Osteocyte (in vitro differentiated cells): ENCODE results near the gene SDC4. TPM values are rescaled to one million over a fixed set of nuclear protein-coding genes. Genes with fewer than 3 reads are reported as not detected.

Experiments used
- DNase-seq: peaks from one replicate; pipeline ENCODE4 v3.0.0; 2021; ENCODE audit warnings: mixed read lengths; ENCODE audit not compliant: unreplicated experiment; ENCODE audit errors: extremely low spot score
- H3K27ac Mint-ChIP-seq: one replicate; pipeline ENCODE4 v1.8.0; 2021; ENCODE audit warnings: mild to moderate bottlenecking, mixed read lengths; ENCODE audit not compliant: unreplicated experiment
- H3K27me3 Mint-ChIP-seq: one replicate; pipeline ENCODE4 v1.8.0; 2021; ENCODE audit warnings: mixed read lengths; ENCODE audit not compliant: unreplicated experiment
- H3K36me3 Mint-ChIP-seq: one replicate; pipeline ENCODE4 v1.8.0; 2021; ENCODE audit warnings: mixed read lengths; ENCODE audit not compliant: unreplicated experiment
- H3K4me1 Mint-ChIP-seq: one replicate; pipeline ENCODE4 v1.8.0; 2021; ENCODE audit warnings: mixed read lengths; ENCODE audit not compliant: unreplicated experiment
- H3K4me3 Mint-ChIP-seq: one replicate; pipeline ENCODE4 v1.8.0; 2021; ENCODE audit warnings: mild to moderate bottlenecking, moderate library complexity, mixed read lengths; ENCODE audit not compliant: unreplicated experiment
- H3K9me3 Mint-ChIP-seq: one replicate; pipeline ENCODE4 v1.8.0; 2021; ENCODE audit warnings: mixed read lengths; ENCODE audit not compliant: unreplicated experiment
- total RNA-seq: library from RNA; stranded (reverse); gene quantifications from 2 replicates; pipeline ENCODE4 v1.2.1, GENCODE V29; 2021
- TF ChIP-seq, protein P1 (sequence below): fragments of 200-600 bp; sonication (generic); IDR thresholded peaks from 2 replicates; pipeline ENCODE4 v1.5.0; 2021; ENCODE audit warnings: antibody characterized with exemption, mild to moderate bottlenecking, moderate library complexity

Gene SDC4
- total RNA-seq, 1 donor from 2014 or later, result 31.5 TPM

DNA sequence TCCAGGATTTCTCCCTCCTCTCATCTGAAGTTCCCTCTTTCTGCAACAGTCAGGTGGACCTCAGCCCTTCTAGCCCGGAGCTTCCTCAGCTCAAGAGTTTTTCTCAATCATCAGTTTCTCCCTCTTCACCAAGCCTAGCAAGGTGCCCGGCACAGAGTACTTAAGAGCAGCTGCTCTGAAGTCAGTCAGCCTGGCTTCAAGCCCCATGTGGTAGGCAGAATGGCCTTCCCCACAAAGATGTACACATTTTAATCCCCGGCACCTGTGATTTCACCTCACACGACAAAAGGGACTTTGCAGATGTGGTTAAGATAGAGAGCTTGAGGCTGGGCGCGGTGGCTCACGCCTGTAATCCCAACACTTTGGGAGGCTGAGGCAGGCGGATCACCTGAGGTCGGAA, 56.7 kb downstream of the SDC4 start:
- H3K36me3 Mint-ChIP-seq, result no peaks in the 10 kb centered on the region
- H3K4me1 Mint-ChIP-seq, result peaks cover 7% of the 10 kb centered on the region
- H3K27me3 Mint-ChIP-seq, result peaks cover 19% of the 10 kb centered on the region
- TF ChIP-seq, protein P1, sequence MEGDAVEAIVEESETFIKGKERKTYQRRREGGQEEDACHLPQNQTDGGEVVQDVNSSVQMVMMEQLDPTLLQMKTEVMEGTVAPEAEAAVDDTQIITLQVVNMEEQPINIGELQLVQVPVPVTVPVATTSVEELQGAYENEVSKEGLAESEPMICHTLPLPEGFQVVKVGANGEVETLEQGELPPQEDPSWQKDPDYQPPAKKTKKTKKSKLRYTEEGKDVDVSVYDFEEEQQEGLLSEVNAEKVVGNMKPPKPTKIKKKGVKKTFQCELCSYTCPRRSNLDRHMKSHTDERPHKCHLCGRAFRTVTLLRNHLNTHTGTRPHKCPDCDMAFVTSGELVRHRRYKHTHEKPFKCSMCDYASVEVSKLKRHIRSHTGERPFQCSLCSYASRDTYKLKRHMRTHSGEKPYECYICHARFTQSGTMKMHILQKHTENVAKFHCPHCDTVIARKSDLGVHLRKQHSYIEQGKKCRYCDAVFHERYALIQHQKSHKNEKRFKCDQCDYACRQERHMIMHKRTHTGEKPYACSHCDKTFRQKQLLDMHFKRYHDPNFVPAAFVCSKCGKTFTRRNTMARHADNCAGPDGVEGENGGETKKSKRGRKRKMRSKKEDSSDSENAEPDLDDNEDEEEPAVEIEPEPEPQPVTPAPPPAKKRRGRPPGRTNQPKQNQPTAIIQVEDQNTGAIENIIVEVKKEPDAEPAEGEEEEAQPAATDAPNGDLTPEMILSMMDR, result no peak
- DNase-seq, result no peak
- H3K9me3 Mint-ChIP-seq, result no peaks in the 10 kb centered on the region
- no peak overlapping the region for H3K4me3 Mint-ChIP-seq
- H3K27ac Mint-ChIP-seq, result no peak overlapping the region

DNA sequence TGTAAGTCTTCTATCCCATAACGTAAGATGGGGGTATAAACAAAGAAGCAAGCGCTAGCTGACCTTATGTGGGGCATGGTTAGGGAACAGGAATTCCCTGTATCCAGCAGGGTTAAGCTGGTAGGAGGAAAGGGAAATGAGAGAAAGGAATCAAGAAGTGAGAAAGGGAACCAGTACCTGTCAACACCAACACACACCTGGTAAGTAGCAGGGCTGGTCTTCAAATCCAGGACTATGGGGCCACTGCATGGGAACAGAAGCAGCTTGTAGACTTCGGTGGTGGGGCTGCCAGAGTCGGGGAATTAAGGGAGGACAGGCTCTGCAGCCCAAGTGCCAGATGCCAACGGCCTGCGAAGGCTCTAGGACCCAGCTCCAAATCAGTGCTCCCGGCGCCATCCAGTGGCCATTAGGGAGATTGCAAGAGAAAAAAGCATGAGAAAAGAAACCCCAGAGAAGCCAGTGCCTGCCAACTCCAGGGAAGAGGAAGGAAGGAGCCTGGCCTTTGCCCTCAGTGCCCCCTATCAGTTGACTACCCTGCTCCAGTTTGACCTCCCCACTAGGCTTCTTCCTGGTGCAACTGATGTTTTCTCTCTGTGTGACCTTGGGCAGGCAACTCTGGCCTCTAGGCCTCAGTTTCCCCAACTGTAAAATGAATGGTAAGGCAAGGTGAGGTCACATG, 57.4 kb downstream of the SDC4 start:
- TF ChIP-seq, protein P1, result peak; percentile 87
- H3K4me3 Mint-ChIP-seq, result no peak overlapping the region
- DNase-seq, result peak; percentile 91
- peaks cover 17% of the 10 kb centered on the region for H3K27me3 Mint-ChIP-seq
- H3K4me1 Mint-ChIP-seq, result peaks cover 7% of the 10 kb centered on the region
- H3K27ac Mint-ChIP-seq, result no peak overlapping the region
- H3K9me3 Mint-ChIP-seq, result no peaks in the 10 kb centered on the region
- no peaks in the 10 kb centered on the region for H3K36me3 Mint-ChIP-seq

DNA sequence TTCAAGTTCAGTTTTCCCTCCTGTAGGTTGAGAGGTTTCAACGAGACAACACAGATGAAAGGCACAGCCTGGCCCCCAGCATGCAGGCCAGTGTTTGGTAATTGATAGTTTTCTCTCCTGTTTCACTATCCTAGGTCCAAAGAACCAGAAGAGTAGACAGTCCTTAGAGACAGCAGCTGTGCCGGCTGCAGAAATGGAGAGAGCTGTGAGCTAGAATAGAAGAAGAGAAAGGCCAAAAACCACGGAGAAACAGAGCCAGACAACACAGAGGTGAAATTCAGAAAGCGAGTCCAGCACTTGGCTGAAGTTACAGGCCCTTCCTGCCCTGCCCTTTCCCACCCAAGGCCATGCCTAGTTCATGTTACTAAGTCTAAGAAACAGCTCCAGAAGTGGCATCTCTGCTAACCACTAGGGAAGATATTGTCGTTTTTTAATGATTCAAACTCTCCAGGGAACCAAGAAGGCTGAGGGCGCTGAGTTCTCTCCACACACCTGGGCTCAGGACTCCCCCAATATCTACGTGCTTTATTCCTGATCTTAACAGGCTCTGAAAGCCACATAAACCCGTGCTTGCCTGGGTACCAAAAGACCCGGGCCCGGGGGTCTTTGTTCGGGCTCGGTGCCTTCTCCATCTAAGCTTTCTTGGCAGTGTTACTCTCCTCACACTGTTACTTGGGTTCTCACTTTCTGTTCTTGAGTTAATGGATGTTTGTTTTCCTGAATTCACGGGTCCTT, 58.1 kb downstream of the SDC4 start:
- Mint-ChIP-seq H3K36me3 (no peaks in the 10 kb centered on the region), H3K27ac (no peak overlapping the region), H3K4me1 (peaks cover 7% of the 10 kb centered on the region), H3K9me3 (no peaks in the 10 kb centered on the region), H3K4me3 (no peak overlapping the region), H3K27me3 (peaks cover 22% of the 10 kb centered on the region)
- DNase-seq, result no peak
- TF ChIP-seq, protein P1, result no peak

DNA sequence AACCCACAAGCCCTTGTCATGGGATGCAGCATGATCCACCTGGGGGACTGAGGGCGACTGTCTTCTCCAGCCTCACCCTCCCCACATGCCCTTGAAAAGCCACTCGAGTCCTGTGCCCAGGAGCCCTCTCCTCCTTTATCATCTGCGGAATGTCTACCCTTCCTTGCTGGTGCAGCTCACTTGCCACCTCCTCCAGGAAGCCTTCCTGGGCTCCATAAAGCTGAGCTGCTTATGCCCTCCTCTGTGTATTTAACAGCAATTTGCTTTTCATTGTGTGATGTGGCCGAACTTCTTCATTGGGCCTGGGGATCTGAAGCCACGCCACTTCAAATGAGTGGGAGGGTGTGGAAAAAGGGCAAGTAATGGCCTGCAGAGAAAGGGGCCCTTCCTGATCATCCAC, 59.4 kb downstream of the SDC4 start:
- TF ChIP-seq, protein P1, result no peak
- H3K4me3 Mint-ChIP-seq, result no peak overlapping the region
- peaks cover 31% of the 10 kb centered on the region for H3K27me3 Mint-ChIP-seq
- H3K9me3 Mint-ChIP-seq, result no peaks in the 10 kb centered on the region
- no peak overlapping the region for H3K27ac Mint-ChIP-seq
- no peak for DNase-seq
- H3K36me3 Mint-ChIP-seq, result no peaks in the 10 kb centered on the region
- peaks cover 4% of the 10 kb centered on the region for H3K4me1 Mint-ChIP-seq

DNA sequence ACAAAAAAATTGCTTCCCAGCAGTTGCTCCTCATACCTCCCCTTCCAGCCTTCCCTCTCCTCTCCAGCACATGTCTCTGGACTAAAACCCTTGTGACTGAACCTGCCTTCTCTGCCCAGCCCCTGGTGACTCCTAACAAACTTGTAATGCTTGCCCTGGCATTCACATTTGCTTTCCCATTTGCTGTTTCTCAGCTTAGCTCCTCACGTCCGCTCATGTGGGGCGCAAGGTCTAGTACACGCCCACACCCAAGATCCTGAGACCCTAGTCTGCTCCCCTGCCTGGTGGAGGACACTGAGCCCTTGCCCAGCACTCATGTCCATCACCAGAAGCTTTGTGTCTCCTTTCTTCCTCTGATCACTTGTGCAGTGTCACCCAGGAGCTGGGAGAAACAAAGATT, 59.8 kb downstream of the SDC4 start:
- H3K9me3 Mint-ChIP-seq, result no peaks in the 10 kb centered on the region
- H3K36me3 Mint-ChIP-seq, result no peaks in the 10 kb centered on the region
- DNase-seq, result no peak
- H3K4me1 Mint-ChIP-seq, result peaks cover 2% of the 10 kb centered on the region
- no peak overlapping the region for H3K4me3 Mint-ChIP-seq
- TF ChIP-seq, protein P1, result no peak
- peaks cover 31% of the 10 kb centered on the region for H3K27me3 Mint-ChIP-seq
- H3K27ac Mint-ChIP-seq, result no peak overlapping the region
